ENCODE results near the gene CD200R1L.

GRCh38 chr3:112818289-112818688 is 28.4 kb downstream of the CD200R1L start:
- TF ChIP-seq TCF3 (CRISPR knock-in tag; IDR thresholded peaks at IDR 0.05) (no peak), KAT7 (CRISPR knock-in tag; IDR thresholded peaks at IDR 0.05; ENCODE audit: borderline replicate concordance) (no peak), CREB1 (IDR thresholded peaks at IDR 0.05) (no peak), CREB1 (CRISPR knock-in tag; IDR thresholded peaks at IDR 0.05) (no peak), MAFF (IDR thresholded peaks at IDR 0.05; ENCODE audit: low read length) (no peak), EZH2 (IDR thresholded peaks at IDR 0.05; ENCODE audit: borderline replicate concordance, low read depth, low read length) (no peak), NFRKB (IDR thresholded peaks at IDR 0.05; ENCODE audit: low read depth) (no peak), ZNF217 (CRISPR knock-in tag; IDR thresholded peaks at IDR 0.05) (no peak), MAFK (IDR thresholded peaks at IDR 0.05; ENCODE audit: low read length) (no peak), MIER1 (IDR thresholded peaks at IDR 0.05; ENCODE audit: low read depth) (no peak), RFX5 (IDR thresholded peaks at IDR 0.05; ENCODE audit: low read depth, low read length) (no peak), SIN3B (IDR thresholded peaks at IDR 0.05; ENCODE audit: low read depth) (no peak)
- TF ChIP-seq, protein P1, sequence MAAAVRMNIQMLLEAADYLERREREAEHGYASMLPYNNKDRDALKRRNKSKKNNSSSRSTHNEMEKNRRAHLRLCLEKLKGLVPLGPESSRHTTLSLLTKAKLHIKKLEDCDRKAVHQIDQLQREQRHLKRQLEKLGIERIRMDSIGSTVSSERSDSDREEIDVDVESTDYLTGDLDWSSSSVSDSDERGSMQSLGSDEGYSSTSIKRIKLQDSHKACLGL (CRISPR knock-in tag; IDR thresholded peaks at IDR 0.05; ENCODE audit: borderline replicate concordance, poor library complexity, severe bottlenecking), result no peak
- TF ChIP-seq, protein P2, sequence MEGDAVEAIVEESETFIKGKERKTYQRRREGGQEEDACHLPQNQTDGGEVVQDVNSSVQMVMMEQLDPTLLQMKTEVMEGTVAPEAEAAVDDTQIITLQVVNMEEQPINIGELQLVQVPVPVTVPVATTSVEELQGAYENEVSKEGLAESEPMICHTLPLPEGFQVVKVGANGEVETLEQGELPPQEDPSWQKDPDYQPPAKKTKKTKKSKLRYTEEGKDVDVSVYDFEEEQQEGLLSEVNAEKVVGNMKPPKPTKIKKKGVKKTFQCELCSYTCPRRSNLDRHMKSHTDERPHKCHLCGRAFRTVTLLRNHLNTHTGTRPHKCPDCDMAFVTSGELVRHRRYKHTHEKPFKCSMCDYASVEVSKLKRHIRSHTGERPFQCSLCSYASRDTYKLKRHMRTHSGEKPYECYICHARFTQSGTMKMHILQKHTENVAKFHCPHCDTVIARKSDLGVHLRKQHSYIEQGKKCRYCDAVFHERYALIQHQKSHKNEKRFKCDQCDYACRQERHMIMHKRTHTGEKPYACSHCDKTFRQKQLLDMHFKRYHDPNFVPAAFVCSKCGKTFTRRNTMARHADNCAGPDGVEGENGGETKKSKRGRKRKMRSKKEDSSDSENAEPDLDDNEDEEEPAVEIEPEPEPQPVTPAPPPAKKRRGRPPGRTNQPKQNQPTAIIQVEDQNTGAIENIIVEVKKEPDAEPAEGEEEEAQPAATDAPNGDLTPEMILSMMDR (IDR thresholded peaks at IDR 0.05 in 2 of 3, conservative IDR thresholded peaks at IDR 0.05 in 1 of 3; ENCODE audit: insufficient read depth in 2 of 3, low read depth in 1 of 3, low read length in 3 of 3), result no peak
- TF ChIP-seq, protein P3, sequence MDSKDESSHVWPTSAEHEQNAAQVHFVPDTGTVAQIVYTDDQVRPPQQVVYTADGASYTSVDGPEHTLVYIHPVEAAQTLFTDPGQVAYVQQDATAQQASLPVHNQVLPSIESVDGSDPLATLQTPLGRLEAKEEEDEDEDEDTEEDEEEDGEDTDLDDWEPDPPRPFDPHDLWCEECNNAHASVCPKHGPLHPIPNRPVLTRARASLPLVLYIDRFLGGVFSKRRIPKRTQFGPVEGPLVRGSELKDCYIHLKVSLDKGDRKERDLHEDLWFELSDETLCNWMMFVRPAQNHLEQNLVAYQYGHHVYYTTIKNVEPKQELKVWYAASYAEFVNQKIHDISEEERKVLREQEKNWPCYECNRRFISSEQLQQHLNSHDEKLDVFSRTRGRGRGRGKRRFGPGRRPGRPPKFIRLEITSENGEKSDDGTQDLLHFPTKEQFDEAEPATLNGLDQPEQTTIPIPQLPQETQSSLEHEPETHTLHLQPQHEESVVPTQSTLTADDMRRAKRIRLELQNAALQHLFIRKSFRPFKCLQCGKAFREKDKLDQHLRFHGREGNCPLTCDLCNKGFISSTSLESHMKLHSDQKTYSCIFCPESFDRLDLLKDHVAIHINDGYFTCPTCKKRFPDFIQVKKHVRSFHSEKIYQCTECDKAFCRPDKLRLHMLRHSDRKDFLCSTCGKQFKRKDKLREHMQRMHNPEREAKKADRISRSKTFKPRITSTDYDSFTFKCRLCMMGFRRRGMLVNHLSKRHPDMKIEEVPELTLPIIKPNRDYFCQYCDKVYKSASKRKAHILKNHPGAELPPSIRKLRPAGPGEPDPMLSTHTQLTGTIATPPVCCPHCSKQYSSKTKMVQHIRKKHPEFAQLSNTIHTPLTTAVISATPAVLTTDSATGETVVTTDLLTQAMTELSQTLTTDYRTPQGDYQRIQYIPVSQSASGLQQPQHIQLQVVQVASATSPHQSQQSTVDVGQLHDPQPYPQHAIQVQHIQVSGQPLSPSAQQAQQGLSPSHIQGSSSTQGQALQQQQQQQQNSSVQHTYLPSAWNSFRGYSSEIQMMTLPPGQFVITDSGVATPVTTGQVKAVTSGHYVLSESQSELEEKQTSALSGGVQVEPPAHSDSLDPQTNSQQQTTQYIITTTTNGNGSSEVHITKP (IDR thresholded peaks at IDR 0.05; ENCODE audit: partially characterized antibody), result no peak
